WTC11 (cell line): Measurements from ENCODE around the gene ADAM30. TPM values are rescaled to one million over a fixed set of nuclear protein-coding genes. Genes with fewer than 3 reads are reported as not detected.

ENCODE experiments used
- ATAC-seq: fragments of 200-7000 bp; cut with Tn5 transposase; 2 replicates; pipeline ENCODE4 v1.10.0; 2021; ENCODE audit warnings: mild to moderate bottlenecking, moderate library complexity
- CTCF ChIA-PET: fragments of 300-600 bp; sonication (Branson Sonifier 250); formaldehyde crosslinking; loops from one replicate; lab custom pipeline; 2021; ENCODE audit warnings: antibody characterized with exemption; lab: Charles Lee
- POLR2A ChIA-PET: fragments of 350-600 bp; sonication (Branson Sonifier 250); formaldehyde crosslinking; loops from one replicate; lab custom pipeline; 2021; ENCODE audit warnings: antibody characterized with exemption; lab: Charles Lee
- DNase-seq: peaks from one replicate; pipeline ENCODE4 v3.0.0; 2021; ENCODE audit warnings: low spot score
- H3K27ac Mint-ChIP-seq: 2 replicates; pipeline ENCODE4 v1.8.0; 2021; ENCODE audit warnings: mixed read lengths
- H3K27me3 Mint-ChIP-seq: 2 replicates; pipeline ENCODE4 v1.8.0; 2021; ENCODE audit warnings: low read depth, mild to moderate bottlenecking, moderate library complexity, mixed read lengths
- H3K36me3 Mint-ChIP-seq: 2 replicates; pipeline ENCODE4 v1.8.0; 2021; ENCODE audit warnings: mixed read lengths
- H3K4me1 Mint-ChIP-seq: 2 replicates; pipeline ENCODE4 v1.8.0; 2022; ENCODE audit warnings: mixed read lengths
- H3K4me3 Mint-ChIP-seq: 2 replicates; pipeline ENCODE4 v1.8.0; 2021; ENCODE audit warnings: mild to moderate bottlenecking, moderate library complexity, mixed read lengths
- H3K9me3 Mint-ChIP-seq: 2 replicates; pipeline ENCODE4 v1.8.0; 2021; ENCODE audit warnings: mixed read lengths
- ATF1 ChIP-seq: sonication (generic); formaldehyde crosslinking; IDR thresholded peaks from 2 replicates; pipeline ENCODE4 v1.8.1; 2023; ENCODE audit warnings: mild to moderate bottlenecking, moderate library complexity, missing genetic modification reagents
- CREB1 ChIP-seq: sonication (generic); formaldehyde crosslinking; IDR thresholded peaks from 2 replicates; pipeline ENCODE4 v1.8.0; 2023; ENCODE audit warnings: mild to moderate bottlenecking, missing genetic modification reagents
- GTF2I ChIP-seq: fragments of 250-450 bp; sonication (Bioruptor Pico); conservative IDR thresholded peaks from 2 replicates; pipeline ENCODE4 v1.4.0; 2021; ENCODE audit warnings: mild to moderate bottlenecking
- HMGA2 ChIP-seq: fragments of 250-450 bp; sonication (Bioruptor Pico); IDR thresholded peaks from 2 replicates; pipeline ENCODE4 v1.4.0; 2021; ENCODE audit warnings: mild to moderate bottlenecking, moderate library complexity
- HMGXB4 ChIP-seq: sonication (generic); formaldehyde crosslinking; IDR thresholded peaks from 2 replicates; pipeline ENCODE4 v1.8.1; 2023; ENCODE audit warnings: mild to moderate bottlenecking, moderate library complexity, missing genetic modification reagents
- IRF1 ChIP-seq: sonication (generic); formaldehyde crosslinking; IDR thresholded peaks from 2 replicates; pipeline ENCODE4 v1.8.0; 2023; ENCODE audit warnings: missing genetic modification reagents
- IRF2 ChIP-seq: sonication (generic); formaldehyde crosslinking; IDR thresholded peaks from 2 replicates; pipeline ENCODE4 v1.8.0; 2022; ENCODE audit warnings: low read depth, missing genetic modification reagents, borderline replicate concordance
- JUN ChIP-seq: sonication (generic); formaldehyde crosslinking; IDR thresholded peaks from 2 replicates; pipeline ENCODE4 v1.8.0; 2023; ENCODE audit warnings: mild to moderate bottlenecking, missing genetic modification reagents
- MXD4 ChIP-seq: fragments of 250-450 bp; sonication (Bioruptor Pico); IDR thresholded peaks from 2 replicates; pipeline ENCODE4 v1.8.0; 2021; ENCODE audit warnings: mild to moderate bottlenecking, moderate library complexity, borderline replicate concordance
- MYBL2 ChIP-seq: sonication (generic); formaldehyde crosslinking; IDR thresholded peaks from 2 replicates; pipeline ENCODE4 v1.8.1; 2023; ENCODE audit warnings: mild to moderate bottlenecking, moderate library complexity, missing genetic modification reagents
- NFE2L1 ChIP-seq: sonication (generic); formaldehyde crosslinking; IDR thresholded peaks from 2 replicates; pipeline ENCODE4 v1.8.1; 2023; ENCODE audit warnings: missing genetic modification reagents
- NR2C2 ChIP-seq: sonication (generic); formaldehyde crosslinking; IDR thresholded peaks from 2 replicates; pipeline ENCODE4 v1.8.0; 2022; ENCODE audit warnings: mild to moderate bottlenecking, missing genetic modification reagents
- SMAD3 ChIP-seq: sonication (generic); formaldehyde crosslinking; IDR thresholded peaks from 2 replicates; pipeline ENCODE4 v1.8.0; 2022; ENCODE audit warnings: missing genetic modification reagents, mild to moderate bottlenecking, borderline replicate concordance
- TP53 ChIP-seq: sonication (generic); formaldehyde crosslinking; IDR thresholded peaks from 2 replicates; pipeline ENCODE4 v1.8.1; 2023; ENCODE audit warnings: mild to moderate bottlenecking, missing genetic modification reagents
- USF2 ChIP-seq: sonication (generic); formaldehyde crosslinking; IDR thresholded peaks from 2 replicates; pipeline ENCODE4 v1.8.1; 2023; ENCODE audit warnings: mild to moderate bottlenecking, missing genetic modification reagents, moderate library complexity
- ZBTB21 ChIP-seq: sonication (generic); formaldehyde crosslinking; IDR thresholded peaks from 2 replicates; pipeline ENCODE4 v1.8.1; 2023; ENCODE audit warnings: mild to moderate bottlenecking, missing genetic modification reagents, borderline replicate concordance
- ZNF416 ChIP-seq: fragments of 250-450 bp; sonication (Bioruptor Pico); IDR thresholded peaks from 2 replicates; pipeline ENCODE4 v1.9.0; 2021; ENCODE audit warnings: mild to moderate bottlenecking, inconsistent platforms
- ZNF532 ChIP-seq: fragments of 250-450 bp; sonication (Bioruptor Pico); IDR thresholded peaks from 2 replicates; pipeline ENCODE4 v1.9.0; 2021; ENCODE audit warnings: mild to moderate bottlenecking, borderline replicate concordance
- ZSCAN18 ChIP-seq: fragments of 250-450 bp; sonication (Bioruptor Pico); IDR thresholded peaks from 2 replicates; pipeline ENCODE4 v2.1.2; 2022; ENCODE audit warnings: mild to moderate bottlenecking, moderate library complexity
- total RNA-seq: library from RNA; stranded (reverse); gene quantifications from 3 replicates; pipeline ENCODE4 v1.2.3, GENCODE V29; 2021

The ADAM30 gene
- total RNA-seq, 1 experiment from 2014 or later, result not detected

GRCh38 chr1:119878171-119878570, 18.1 kb downstream of the ADAM30 start (continued):
- TF ChIP-seq USF2 (CRISPR knock-in tag), result no peak

- DNase-seq, result no peak
- H3K36me3 Mint-ChIP-seq, result no peaks in the 10 kb centered on the region
- peaks cover 4% of the 10 kb centered on the region for H3K4me1 Mint-ChIP-seq
- no peak overlapping the region for H3K27ac Mint-ChIP-seq
- peaks cover 4% of the 10 kb centered on the region for H3K27me3 Mint-ChIP-seq
- TF ChIP-seq ZSCAN18 (CRISPR knock-in tag), result no peak
- TF ChIP-seq ATF1 (CRISPR knock-in tag), result no peak
- TF ChIP-seq MYBL2 (CRISPR knock-in tag), result no peak
- TF ChIP-seq HMGXB4 (CRISPR knock-in tag), result no peak
- TF ChIP-seq IRF2 (CRISPR knock-in tag), result no peak
- no peak for TF ChIP-seq SMAD3 (CRISPR knock-in tag)
- no peak for TF ChIP-seq GTF2I (CRISPR knock-in tag)
- no peak for TF ChIP-seq HMGA2 (CRISPR knock-in tag)
- no peak for TF ChIP-seq TP53 (CRISPR knock-in tag)
- no peak for TF ChIP-seq NFE2L1 (CRISPR knock-in tag)
- TF ChIP-seq JUN (CRISPR knock-in tag), result no peak
- no peak for TF ChIP-seq MXD4 (CRISPR knock-in tag)
- no peak for TF ChIP-seq ZNF532
- TF ChIP-seq CREB1 (CRISPR knock-in tag), result no peak
- no peak for TF ChIP-seq IRF1 (CRISPR knock-in tag)
- TF ChIP-seq NR2C2 (CRISPR knock-in tag), result no peak
- no peak for TF ChIP-seq ZBTB21
- no peak for TF ChIP-seq USF2 (CRISPR knock-in tag)
- TF ChIP-seq ZNF416 (CRISPR knock-in tag), result no peak
- ChIA-PET CTCF (no interaction called here), POLR2A (no interaction called here)
- no peak overlapping the region for H3K4me3 Mint-ChIP-seq
- ATAC-seq, result no peak
- no peaks in the 10 kb centered on the region for H3K9me3 Mint-ChIP-seq
Measured at GRCh38 chr1:119874186-119874585, 22.1 kb downstream of the ADAM30 start.
